GM18870 (cell line): ENCODE measurements around the gene CNTF.

Experiments used
- ATAC-seq: cut with Tn5 transposase; IDR thresholded peaks from one replicate; pipeline ENCODE4 v1.9.1; 2021; ENCODE audit warnings: moderate library complexity; ENCODE audit not compliant: unreplicated experiment

CNTF gene

DNA sequence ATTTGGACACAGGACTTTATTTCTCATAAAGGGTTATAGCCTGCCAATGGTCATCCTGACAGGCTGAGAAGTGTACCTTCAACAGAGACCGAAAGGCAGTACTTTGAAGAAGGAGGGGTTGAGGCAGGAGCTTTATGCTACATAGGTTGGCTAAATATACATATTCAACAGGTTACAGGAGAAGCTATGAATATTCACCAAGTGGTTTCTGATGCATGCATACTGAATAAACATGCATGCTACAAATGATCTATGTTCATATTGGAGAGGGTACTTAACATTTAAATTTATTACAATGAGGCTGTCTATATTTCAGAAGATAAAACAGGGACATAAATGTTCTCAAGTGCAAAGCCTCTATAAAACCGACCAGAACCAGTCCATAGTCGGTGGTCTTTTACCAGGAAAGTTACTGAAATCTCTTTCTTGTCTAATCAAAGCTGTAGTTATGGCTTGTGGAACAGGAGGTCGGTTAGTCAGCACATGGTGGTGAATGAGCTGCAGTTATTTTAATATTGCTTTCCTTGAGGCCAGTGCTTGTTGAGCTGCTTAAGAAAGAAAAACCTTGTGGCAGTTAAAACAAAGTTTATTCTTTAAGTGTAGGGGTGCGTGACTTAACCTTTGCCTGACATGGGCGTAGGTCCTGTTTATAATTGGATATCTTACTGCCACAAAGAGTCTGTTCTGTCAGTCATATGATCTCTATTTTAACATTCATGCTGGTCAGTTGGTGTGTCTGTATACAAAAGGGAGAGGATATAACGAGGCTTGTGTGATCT lies 19.5 kb downstream of the CNTF start:
- no peak for ATAC-seq

DNA sequence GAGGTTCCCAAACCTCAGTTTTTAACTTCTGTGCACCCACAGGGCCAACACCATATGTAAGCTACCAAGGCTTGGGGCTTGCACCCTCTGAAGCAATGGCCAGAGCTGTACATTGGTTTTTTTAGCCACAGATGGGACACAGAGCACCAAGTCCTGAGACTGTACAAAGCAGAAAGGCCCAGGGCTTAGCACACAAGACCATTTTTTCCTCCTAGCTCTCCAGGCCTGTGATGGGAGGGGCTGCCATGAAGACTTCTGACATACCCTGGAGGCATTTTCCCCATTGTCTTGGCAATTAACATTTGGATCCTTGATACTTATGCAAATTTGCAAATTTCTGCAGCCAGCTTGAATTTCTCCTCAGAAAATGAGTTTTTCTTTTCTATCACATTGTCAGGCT lies 23.4 kb downstream of the CNTF start:
- ATAC-seq, result no peak

DNA sequence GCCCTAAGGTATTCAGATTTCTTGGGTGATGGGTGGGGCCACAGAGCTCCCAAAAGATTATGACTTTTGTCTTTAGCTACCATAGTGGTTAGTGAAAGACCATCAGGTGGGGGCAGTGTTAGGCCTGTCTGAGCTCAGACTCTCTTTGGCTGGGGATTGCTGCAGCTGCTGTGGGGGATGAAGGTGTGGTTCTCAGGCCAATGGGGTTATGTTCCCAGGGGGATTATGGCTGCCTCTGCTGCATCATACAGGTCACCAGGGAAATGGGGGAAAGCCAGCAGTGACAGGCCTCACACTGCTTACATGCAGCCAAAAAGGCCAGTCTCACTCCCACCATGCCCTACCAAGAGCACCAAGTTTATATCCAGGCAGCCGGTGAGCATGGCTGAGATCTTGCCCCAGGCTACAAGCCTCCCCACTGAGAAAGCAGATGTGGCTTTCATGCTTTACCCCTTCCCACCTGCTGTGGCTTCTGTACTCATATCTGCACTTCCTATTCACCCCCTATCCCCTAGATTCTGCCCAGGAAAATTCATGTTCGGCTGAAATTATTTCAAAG lies 24.8 kb downstream of the CNTF start:
- ATAC-seq, result peak; percentile 84

DNA sequence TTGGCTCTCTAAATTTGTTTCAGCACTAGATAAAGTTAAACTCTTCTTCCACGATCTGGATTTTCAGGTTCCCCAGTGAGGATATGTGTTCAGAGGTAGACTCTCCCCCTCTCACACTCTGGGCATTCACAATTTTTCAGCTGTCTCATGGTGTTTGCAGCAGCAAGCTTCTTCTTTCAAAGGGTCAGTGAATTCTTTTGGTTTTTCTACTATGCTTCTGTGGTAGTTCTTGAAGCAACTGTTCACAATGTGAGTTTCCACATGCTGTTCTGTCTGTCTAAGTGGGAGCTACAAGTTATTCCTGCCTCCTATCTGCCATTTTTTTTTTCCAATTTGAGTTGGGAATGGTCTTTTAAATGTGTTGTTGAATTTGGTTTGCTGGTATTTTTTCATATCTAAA lies 25.4 kb downstream of the CNTF start:
- ATAC-seq, result no peak

DNA sequence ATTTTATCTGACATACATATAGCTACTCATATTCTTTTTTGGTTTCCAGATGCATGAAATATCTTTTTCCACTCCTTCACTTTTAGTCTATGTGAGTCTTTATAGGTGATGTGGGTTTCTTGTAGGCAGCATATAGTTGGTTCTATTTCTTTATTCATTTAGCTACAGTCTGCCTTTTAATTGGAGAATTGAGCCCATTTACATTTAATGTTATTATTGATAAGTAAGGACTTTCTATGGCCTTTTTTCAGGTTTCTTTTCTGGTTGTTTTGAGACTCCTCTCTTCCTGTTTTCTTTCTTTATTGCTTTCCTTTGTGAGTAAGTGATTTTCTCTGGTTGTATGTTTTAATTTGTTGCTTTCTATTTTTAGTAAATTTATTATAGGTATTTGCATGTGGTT lies 27.2 kb downstream of the CNTF start:
- no peak for ATAC-seq

DNA sequence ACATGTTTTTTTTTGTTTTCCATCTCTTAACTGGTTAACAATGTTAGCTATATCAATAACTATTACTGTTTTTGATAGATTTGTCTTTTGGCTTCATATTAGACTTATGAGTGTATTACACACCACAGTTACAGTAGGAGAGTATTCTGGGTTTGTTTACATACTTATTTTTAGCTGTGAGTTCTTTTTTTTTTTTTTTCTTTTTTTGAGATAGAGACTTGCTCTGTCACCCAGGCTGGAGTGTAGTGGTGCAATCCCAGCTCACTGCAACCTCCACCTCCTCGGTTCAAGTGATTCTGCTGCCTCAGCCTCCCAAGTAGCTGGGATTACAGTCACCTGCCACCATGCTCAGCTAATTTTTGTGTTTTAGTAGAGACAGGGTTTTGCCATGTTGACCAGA lies 28.0 kb downstream of the CNTF start:
- no peak for ATAC-seq

DNA sequence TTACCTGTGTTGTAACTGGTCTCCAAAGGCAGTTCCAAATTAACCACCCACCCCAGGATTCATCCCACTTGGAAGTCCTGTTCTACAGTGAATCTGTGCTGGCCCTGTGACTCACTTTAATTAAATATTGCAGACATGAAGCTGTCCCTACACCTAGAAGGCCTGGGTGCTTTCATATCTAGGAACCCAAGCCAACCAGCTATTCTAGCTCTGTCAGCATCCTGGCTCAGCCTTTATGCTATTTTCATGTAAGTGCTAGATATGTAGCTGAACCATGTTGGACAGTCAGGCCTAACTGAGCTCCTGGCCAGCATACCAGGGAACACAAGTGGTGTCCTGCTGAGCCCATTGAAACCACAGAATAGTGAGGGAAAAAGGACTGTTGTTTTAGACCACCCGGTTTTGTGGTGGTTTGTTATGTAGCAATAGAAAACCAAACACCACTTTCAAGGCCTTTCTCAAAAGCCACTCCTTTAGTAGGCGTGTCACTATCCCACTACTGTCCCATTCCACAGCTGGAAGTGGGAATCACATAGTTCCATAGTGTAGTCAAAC lies 30.3 kb downstream of the CNTF start:
- no peak for ATAC-seq

DNA sequence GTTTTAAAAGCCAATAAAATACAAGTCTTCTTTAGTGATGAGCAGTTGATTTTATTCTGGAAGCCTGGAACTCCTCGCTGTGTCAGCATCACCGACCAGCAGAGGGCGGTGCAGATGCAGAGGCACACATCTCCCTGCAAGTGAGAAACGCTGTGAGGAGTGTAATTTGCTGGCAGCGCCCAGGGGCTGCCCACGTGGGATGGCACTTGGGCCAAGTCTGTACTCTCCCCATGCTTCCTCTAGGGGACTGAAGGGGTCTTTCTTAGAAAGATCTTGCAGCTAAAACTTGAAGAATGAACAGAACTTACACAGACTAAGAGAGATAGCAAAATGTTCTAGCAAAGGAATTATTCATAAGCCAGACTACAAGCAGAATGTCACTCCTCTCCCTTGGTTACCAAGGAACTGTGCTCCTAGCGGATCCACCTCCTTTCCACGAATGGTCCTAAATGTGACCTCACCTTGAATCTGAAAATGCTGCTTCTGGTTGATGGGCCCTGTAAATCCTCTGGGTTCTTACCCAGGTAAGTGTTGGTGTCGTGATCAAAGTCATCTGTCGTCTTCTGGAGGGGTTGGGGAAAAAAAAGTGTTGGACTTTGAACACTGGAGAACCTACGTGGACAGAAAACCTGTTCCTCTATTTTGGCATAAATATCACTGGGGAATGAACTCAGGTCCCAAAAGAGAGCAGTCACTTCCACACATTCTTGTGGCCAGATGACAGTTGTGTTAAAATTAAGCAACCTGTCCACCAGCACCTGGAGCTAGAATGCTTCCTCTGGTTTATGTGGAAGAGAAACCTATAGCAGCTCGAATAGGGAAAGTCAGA lies 31.8 kb downstream of the CNTF start:
- peak; percentile 86 for ATAC-seq

DNA sequence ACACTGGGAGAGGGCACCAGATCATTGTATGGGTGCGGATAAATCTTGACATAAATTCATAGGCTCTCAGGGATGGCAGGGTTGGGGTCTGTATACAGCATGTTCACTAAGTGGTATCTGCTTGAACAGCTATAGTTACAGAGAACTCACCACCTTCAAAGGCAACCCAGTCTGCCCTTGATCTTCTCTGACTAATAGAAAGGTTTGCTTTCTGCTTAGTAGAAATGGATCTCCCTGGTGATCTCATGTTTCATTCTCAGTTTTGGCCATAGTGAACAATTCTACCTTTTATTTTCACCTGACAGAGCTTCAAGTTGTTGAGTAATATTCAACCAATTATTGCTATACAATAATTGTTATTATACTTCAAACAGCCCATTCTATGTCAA lies 32.4 kb downstream of the CNTF start:
- no peak for ATAC-seq

DNA sequence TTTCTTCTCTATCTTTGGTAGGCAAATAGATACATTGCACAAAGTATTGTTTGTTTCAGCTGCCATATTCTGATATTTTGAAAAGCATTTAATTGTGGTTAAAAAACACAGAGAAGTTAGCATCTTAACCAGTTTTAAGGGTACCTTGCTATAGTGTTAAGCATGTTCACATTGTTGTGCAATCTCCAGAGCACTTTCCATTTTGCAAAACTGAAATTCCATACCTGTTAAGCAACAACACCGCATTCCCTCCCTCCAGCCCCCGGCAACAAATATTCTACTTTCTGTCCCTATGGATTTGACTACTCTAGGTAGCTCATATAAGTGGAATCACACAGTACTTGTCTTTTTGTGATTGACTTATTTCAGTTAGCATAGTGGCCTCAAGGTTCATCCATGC lies 33.9 kb downstream of the CNTF start:
- no peak for ATAC-seq

DNA sequence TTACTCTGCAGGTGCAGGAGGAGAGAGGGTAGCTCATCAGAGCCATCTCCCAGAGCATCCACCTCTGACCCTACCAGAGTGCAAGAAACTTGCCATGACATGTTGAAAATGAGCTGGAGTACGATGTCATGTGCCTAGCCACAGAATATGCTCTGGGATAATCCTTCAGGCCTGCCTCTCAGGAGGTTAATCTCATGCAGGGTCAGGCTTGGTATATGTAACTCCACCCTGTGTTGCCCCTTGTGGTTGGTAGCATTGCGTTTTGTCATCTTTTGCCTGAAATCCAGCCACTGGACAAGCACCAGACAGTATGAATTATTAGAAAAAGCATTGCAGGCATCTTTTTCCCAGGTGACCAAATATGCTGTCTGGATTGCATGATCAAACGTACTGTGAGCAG lies 36.2 kb downstream of the CNTF start:
- no peak for ATAC-seq

DNA sequence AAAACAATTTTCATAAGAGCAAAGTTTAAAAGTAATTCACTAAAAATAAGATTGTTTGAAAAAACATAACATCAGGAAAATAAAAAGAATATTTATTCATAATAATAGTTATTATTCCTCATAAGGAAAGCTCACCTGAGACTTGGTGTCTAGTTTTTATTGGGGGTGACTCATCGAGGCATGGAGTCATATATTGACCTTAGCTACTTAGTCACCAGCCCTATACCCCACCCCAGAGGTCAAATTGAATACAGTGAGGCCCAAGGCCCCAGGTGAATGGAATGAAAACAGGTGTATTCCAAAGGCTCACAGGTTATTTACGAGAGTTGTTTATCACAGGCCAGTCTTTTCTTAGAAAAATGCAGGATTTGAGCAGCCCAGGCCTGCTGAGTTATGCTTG lies 36.9 kb downstream of the CNTF start:
- ATAC-seq, result no peak

DNA sequence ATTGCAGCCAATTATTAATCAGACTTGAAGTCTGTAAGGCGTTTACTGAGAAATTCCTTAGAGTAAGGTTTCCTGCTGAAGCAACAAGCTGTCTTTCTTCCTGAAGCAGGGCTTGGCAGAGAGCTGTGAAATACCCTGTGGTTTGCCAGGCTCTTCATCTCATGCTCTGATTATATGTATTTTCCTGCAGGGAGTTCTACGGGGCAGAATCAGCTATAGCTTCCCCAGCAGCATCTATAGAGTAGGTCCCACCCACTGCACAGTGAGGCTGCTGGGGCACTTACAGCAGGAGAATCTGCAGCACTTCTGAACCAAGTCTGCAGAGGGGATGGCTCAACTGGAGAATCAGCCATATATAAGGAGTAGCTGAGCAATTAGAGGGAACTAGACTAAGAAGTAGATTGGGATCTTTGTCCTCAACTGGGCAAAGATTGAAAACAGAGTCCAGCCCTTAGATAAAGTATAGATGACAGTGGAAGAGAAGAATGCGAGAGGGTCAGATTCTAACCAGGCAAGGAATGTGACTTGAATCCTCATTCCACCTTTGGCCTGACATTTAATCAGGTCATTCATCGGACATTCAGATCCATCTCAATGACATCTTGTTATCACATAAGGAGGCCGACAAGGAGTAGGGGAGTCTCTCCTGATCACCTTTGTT lies 37.6 kb downstream of the CNTF start:
- no peak for ATAC-seq

DNA sequence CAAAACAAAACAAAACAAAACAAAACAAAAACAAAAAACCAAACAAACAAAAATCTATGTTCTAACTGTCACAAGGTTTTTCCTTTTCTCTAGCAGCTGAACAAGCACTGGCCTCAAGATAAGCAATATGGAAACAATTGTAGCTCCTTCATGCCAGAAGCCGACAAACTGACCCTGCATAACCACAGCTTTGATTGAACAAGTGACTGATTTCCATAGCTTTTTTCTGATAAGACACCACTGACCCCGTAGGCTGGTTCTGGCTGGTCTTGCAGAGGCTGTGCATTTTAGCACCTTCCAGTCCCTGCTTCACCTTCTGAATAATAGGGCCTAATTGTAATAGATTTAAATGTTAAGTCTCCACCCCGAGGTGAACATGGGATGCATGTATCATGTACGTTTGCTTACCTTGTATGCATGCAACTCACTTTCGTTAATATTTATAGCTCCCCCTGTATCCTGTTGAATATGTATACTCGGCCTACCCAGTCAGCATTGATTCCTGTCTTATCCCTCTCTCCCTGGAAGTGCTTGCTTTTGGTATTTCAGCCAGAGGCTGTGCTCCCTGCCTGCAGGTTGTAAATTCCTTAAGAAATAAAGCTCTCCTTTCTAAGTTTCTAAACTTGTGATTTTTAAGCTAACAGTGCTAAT lies 49.6 kb downstream of the CNTF start:
- no peak for ATAC-seq

DNA sequence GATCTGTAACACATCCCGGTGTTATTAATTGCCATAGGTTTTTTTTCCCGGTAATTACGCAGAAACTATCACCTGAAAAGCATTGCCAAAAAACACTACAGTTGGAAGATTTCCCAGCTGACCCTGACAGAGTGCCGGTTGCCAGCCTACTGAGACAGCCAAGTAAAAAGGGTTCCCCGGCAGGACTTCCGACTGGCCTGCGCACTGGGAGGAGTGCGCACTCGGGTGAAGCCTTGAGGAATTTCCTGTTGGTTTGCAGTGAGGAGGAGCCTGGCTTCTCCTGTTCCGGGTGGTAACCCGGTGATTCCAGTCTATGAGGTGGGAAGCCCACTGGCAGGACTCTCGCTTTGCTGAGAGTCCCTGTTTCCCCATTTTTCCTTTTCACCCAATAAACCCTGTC lies 52.1 kb downstream of the CNTF start:
- ATAC-seq, result no peak
